ENCODE results near the gene NFIA. TPM values are rescaled to one million over a fixed set of nuclear protein-coding genes. Genes with fewer than 3 reads are reported as not detected.
"Not testable (repeated sequence)": the region's sequence is repeated elsewhere in the genome, so short reads cannot be mapped to it uniquely, and the experiment has no call there.

The NFIA gene
- total RNA-seq, 1 experiment from 2014 or later, result 6.3 TPM

DNA sequence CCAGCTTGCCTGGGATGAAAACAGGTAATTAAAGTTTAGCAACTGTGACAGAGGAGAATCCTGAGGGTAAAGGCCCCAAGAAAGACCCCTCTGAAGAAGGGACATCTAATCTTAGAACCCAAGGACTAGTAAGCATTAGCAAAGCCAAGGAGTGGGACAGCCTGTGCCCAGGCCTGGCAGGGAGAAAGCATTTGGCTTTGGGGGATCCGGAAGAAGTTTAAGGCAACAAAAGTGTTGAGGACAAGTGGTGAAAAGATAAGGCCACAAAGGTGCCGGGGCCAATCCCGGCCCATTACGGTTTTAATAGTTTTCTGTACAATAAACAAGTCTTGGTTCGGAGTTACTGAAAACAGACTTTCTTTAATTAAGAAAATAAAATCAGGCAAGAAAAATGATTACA lies 367.0 kb downstream of the NFIA start:
- no peak for DNase-seq (ENCODE audit: low read depth)

DNA sequence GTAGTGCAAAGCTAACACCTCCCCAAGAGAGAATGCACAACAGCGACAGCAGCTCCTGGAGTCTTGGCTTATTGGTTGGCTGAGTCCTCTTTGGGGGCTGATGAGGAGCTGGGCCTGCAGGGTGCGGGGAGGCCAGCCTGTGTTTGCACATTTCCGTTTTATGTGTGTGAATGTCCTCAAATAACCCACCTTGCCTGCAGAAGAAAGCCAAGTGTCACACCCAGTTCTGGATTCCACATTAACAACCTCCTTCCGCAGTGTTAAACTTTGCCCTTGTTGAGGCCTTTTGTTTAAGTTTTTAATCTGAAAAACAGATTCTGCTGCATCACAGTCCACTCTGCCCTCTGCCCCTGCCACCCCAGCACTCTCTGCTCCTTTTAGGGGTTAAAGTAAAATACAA lies 368.1 kb downstream of the NFIA start:
- DNase-seq (ENCODE audit: low read depth), result no peak

- no peak for DNase-seq (ENCODE audit: low read depth)
These were observed 368.7 kb downstream of the NFIA start for GRCh38 chr1:61450872-61451571.

DNA sequence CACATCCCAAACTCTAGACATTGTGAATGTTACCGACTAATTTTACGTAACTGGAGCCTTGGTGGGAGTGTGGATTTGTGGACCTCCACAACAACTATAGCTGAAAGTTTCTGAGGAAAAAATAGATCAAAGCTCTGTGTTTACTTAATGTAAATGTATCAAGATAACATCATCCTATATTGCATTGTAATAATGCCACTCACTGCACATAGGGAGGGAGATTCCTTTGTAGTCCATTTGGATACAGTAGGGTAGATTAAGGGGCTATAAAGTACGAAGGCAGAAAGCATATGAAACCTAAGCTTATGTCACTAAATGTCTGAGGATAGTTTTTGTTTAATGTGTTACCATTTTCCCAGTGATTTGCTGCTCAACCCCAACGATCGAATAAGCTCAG lies 369.2 kb downstream of the NFIA start:
- DNase-seq (ENCODE audit: low read depth), result no peak

- no peak for DNase-seq (ENCODE audit: low read depth)
These were observed 370.0 kb downstream of the NFIA start for GRCh38 chr1:61452176-61453035.

- DNase-seq (ENCODE audit: low read depth), result peak; percentile 77
These were observed 371.0 kb downstream of the NFIA start for GRCh38 chr1:61453111-61453961.

DNA sequence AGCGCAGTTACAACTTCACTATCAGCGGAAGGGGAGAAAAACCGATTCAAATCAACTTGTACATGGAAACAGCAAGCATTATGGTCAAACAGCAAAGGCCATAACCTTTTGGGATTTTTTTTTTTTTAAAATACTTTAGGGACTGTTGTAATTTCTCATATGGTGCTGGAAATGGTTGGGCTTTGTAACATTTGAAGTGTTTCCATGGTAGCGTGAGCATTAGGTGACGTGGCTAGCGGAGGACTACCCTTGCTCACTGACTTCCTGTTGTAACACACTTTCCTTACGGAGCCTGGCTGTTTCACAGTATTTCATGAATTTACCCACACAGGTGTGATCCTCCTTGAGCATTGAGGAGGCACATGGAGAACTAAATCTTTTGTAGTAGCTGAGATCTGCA lies 373.0 kb downstream of the NFIA start:
- DNase-seq (ENCODE audit: low read depth), result no peak

DNA sequence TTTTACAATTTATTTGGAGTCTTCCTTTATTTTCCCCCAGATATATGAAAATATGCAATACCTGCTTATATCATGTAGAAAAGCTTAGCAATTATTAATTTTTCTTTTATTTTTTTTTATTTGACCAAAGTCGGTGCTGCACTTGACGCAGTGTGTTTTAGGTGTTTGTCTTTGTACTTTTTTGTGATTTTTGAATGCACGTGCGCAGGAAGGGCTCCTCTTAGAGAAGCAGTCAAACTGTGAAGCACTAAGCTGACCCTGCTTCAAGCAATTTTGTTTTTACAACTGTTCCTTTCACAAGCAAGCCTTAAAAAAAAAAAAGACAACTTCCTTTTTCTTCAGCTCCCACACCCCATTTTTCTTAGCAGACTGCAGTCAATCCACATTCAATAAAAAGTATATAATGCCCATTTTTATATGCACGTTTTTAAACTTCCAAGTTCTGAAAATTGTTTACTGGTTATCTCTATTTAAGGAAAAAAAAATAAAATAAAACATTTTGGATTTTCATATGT lies 375.2 kb downstream of the NFIA start:
- DNase-seq (ENCODE audit: low read depth), result no peak

DNA sequence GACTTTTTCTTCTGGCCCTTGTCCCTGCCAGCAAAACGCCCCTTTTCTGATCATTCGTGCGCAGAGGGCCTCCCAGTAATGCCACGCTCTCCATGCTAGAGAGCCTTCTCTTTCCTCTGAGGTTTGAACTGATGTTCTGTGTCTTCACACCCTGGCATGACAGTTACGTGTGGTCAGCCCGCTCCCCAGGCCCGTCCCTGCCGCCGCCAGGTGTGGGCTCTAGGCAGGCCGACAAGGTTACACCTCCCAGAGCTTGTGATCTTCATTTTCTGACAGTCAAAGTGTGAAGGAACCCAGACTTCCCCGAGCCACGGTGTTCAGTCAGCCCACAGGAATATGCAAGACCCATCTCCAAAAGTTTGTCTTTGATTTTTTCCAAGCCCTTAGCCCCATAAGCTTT lies 377.0 kb downstream of the NFIA start:
- DNase-seq (ENCODE audit: low read depth), result no peak

GRCh38 chr1:61460191-61460590 lies 377.8 kb downstream of the NFIA start:
- no peak for DNase-seq (ENCODE audit: low read depth)

DNA sequence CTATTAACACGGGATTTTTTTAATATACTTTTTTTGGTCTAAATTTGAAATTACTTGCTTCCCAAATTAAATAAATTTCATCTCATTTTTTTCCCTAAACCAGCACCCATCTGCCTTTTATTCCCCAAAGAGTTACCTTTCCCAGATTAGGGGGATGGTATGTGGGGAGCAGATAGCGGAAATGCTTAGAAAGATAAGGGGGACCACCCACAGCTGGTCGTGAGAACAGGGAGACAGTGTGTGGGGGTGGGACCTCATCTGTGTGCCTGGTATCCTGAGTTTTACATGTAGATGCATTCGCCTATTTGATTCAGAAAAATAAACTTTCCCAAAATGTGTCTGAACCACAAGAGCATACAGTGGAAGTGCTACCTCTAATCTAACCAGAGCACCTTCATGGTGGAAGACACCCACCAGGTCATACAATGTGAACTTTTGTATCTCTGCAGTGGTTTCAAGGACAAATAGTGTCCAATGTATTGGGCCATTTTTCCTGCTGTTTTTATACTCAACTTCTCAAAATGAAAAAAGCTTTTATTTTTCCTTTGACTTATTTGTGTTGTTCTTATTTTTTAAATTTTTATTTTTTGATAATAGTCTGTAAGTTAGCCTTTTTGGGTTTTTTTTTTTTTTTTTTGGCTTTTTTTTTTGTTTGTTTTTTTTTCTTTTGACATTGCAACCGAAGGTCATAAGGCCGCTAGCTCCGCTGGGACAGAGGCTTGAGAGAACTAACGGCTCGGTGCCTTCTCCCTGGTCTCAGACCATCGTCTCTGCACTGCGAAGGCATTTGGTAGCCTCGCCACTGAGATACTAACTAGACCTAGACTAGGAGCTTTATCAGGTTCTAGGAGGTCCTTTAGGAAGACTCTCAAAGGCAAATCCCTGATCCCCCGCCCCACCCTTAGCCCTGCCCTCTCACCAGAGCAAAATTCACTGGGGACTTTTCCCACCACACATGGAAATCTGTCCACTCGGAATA lies 379.3 kb downstream of the NFIA start:
- DNase-seq (ENCODE audit: low read depth), result no peak

- no peak for DNase-seq (ENCODE audit: low read depth)
These were observed 380.3 kb downstream of the NFIA start for GRCh38 chr1:61462628-61463027.

DNA sequence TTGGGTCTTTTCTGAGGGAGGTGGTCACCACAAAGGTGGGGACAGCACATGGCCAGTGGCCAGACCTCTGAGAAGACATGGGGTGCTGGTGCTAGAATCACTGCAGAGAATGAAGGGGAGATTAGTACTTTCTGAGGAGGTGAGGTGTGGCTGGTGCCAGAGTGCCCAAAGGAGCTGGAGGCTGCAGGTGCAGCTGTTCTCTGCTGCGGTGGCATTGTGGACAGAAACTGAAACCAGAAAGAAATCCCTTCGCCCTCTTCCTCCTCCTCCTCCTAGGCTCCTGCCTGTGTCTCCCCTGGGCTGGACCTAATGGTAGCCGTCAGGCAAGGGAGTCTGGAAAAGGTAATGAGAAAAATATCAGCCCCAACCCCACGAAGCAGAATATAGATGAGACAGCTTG lies 380.9 kb downstream of the NFIA start:
- no peak for DNase-seq (ENCODE audit: low read depth)

DNA sequence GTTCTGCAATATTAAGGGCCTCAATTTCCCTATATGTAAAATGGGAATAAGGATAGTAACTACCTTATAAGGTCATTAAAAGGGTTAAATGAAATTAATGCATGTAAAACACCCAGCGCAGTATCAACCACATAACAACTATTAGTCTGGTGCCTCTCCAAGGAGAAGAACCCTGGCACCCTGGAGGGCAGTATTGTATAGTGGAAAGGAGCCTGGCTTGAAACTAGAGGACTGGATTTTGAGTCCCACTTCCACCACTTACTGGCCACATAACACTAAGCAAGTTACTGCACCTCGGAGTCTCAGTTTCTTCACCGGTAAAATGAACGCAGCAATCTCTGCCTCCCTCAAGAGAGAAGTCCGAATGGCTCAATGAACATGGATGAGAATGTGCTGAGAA lies 385.5 kb downstream of the NFIA start:
- not testable (repeated sequence) for DNase-seq (ENCODE audit: low read depth)

DNA sequence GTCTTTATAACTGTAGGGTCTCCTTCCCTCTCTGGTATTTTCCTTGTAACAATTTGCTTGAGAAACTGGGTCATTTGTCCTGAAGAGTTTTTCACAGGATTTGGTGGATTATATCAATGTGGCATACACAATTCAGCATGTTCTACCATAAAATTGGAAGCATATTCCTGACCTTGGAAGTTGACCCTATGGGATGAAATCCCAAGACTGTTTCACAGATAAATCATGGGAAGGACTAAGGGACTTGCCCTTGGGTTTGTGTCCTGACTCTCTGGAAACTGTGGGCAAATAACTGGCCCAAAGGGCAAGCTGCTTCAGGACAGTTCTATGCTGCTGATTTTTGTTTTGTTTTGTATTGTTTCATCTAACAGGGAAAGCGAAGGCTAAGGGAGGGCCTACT lies 387.0 kb downstream of the NFIA start:
- DNase-seq (ENCODE audit: low read depth), result no peak

- DNase-seq (ENCODE audit: low read depth), result peak; percentile 13
These were observed 390.5 kb downstream of the NFIA start for GRCh38 chr1:61472876-61473275.

DNA sequence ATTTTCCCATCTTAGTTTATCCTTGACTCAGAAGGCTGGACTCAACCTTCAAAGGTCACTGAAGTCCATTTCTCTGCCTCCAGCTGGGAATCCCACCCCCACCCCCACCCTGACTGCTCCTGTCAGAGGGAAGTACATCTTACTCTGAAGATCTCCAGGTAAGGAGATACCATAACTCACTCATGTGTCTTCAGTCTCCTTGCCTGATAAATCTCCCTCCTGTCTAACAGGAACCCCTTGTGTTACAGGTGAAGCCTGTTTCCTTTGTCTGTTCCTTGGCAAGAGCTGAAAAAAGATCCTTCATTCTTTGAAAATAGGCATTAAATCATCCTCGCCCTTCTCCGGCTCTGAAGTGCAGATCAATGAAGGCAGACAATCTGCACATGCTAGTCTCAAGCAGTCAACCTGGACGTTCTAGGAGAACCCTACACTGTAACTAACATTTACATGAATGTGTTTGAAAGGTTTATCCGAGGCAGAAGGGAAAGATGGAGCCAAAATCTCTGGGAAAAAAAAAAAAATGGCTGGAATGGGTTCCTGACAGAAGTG lies 392.0 kb downstream of the NFIA start:
- no peak for DNase-seq (ENCODE audit: low read depth)

- no peak for DNase-seq (ENCODE audit: low read depth)
These were observed 392.6 kb downstream of the NFIA start for GRCh38 chr1:61474963-61475362.

- no peak for DNase-seq (ENCODE audit: low read depth)
These were observed 394.9 kb downstream of the NFIA start for GRCh38 chr1:61477301-61477700.

DNA sequence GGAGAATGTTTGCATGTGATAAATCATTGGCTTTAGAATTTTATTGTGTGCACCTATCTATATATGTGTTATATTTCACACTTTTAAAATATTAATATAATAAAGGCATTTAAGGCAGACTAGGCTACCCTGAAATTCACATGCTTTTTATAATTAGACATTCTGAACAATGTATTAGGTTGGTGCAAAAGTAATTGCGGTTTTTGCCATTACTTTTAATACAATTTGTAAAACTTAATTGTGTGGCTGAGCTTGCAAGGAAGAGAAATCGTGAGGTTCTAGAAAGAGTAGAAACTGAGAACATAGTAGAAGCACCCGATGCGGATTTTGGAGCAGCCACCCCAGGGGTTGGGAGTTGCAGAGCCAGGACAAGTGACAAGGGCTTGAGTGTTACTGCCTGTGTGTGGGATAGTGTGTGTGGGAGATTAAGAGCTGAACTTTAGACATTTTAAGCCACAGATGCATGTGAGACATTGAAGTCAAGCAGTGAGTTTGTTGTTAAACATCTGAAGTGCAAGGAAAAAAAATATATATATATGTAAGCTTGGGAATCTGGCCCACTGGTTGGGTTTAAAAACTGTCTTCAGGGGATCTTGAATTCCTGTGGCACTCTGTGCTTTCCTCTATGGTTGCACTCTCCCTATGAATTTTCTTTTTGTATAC lies 398.0 kb downstream of the NFIA start:
- no peak for DNase-seq (ENCODE audit: low read depth)

Data from HT1080 (cell line).